GM13976 (cell line): Measurements from ENCODE around the gene MLLT3.

ENCODE experiments used
- DNase-seq: peaks from one replicate; pipeline ENCODE4 v3.0.0; 2012; ENCODE audit warnings: low spot score
- CTCF ChIP-seq: IDR thresholded peaks from 2 replicates; pipeline ENCODE4 v1.5.1; 2012; ENCODE audit warnings: borderline replicate concordance, mild to moderate bottlenecking; ENCODE audit not compliant: insufficient read depth; ENCODE audit errors: extremely low read depth, missing control alignments, control extremely low read depth
- in situ Hi-C: fragments of 300-500 bp; cut with MboI; formaldehyde crosslinking; loops from one replicate; pipeline ENCODE4 v1.12.0; 2022; ENCODE audit warnings: low sequenced_read_pairs, mixed read lengths, inconsistent platforms; ENCODE audit not compliant: unreplicated experiment

MLLT3 gene

GRCh38 chr9:20622330-20623020 lies at the start of gene MLLT3:
TSS of gene MLLT3 (minus strand) at chr9:20622499.
- peak; percentile 96 for DNase-seq
- in situ Hi-C loops = loop anchor here (10.0 kb wide), 2 partner anchors 482 to 698 kb away; no protein-coding TSS in a partner anchor
- TF ChIP-seq CTCF = no peak

GRCh38 chr9:20671635-20672034 lies 49.3 kb upstream of the MLLT3 start:
- in situ Hi-C loops = no loop called here
- TF ChIP-seq CTCF = no peak
- no peak for DNase-seq

GRCh38 chr9:20670395-20670794 lies 48.1 kb upstream of the MLLT3 start:
- no peak for TF ChIP-seq CTCF
- in situ Hi-C loops = no loop called here
- no peak for DNase-seq

- TF ChIP-seq CTCF = no peak
- in situ Hi-C loops = no loop called here
- no peak for DNase-seq
Observed at GRCh38 chr9:20664501-20664900, 42.2 kb upstream of the MLLT3 start.

GRCh38 chr9:20663133-20663532 lies 40.8 kb upstream of the MLLT3 start:
- no peak for DNase-seq
- no peak for TF ChIP-seq CTCF
- in situ Hi-C loops = no loop called here

- in situ Hi-C loops = no loop called here
- no peak for TF ChIP-seq CTCF
- no peak for DNase-seq
Observed at GRCh38 chr9:20662156-20662555, 39.9 kb upstream of the MLLT3 start.

GRCh38 chr9:20659474-20659967 lies 37.2 kb upstream of the MLLT3 start:
- no peak for DNase-seq
- in situ Hi-C loops = no loop called here
- no peak for TF ChIP-seq CTCF
